LHCN-M2 (cell line): Measurements from ENCODE around the gene PLBD2. TPM values are rescaled to one million over a fixed set of nuclear protein-coding genes. Genes with fewer than 3 reads are reported as not detected.

Source experiments
- DNase-seq: peaks from one replicate; pipeline ENCODE4 v3.0.0-alpha.2; 2012; ENCODE audit warnings: low read depth
- polyA plus RNA-seq: library from polyadenylated mRNA; unstranded; fragments of >200 nt; gene quantifications from one replicate; pipeline ENCODE4 v1.2.1, GENCODE V29; 2012; ENCODE audit warnings: missing spikeins
- total RNA-seq: library from RNA; depleted of rRNA; stranded (reverse); fragments of >200 nt; gene quantifications from 2 replicates; pipeline ENCODE4 v1.2.3, GENCODE V29; 2014; rRNA removed

PLBD2 gene, protein sequence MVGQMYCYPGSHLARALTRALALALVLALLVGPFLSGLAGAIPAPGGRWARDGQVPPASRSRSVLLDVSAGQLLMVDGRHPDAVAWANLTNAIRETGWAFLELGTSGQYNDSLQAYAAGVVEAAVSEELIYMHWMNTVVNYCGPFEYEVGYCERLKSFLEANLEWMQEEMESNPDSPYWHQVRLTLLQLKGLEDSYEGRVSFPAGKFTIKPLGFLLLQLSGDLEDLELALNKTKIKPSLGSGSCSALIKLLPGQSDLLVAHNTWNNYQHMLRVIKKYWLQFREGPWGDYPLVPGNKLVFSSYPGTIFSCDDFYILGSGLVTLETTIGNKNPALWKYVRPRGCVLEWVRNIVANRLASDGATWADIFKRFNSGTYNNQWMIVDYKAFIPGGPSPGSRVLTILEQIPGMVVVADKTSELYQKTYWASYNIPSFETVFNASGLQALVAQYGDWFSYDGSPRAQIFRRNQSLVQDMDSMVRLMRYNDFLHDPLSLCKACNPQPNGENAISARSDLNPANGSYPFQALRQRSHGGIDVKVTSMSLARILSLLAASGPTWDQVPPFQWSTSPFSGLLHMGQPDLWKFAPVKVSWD
- 21.7 and 32.0 TPM in 2 replicates for total RNA-seq
- polyA plus RNA-seq: 37.1 TPM

DNA sequence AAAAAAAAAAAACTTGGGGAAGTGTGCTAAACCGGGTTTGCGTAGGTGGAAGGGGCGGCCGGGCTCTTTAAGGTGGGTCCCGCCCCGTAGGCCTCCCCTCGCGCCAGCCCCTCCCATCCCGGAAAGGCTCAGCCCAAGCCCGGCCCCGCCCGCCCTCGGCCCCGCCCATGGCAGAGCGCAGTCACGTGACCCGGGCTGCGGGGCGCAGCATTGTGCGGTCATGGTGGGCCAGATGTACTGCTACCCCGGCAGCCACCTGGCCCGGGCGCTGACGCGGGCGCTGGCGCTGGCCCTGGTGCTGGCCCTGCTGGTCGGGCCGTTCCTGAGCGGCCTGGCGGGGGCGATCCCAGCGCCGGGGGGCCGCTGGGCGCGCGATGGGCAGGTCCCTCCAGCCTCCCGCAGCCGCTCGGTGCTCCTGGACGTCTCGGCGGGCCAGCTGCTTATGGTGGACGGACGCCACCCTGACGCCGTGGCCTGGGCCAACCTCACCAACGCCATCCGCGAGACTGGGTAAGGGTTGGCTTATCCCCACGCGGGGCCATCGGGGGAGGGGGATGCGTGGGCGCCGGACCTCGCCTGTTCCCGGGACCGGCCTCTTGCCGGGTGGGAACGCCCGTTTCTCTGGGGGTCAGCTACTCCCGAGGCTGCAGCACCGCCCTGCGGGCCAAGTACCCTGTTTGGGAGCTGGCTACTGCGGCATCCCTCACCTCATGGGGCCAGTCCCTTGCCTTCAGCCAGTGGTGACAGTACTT lies at the start of gene PLBD2:
PLBD2 (plus strand) TSS at position 207 of the 752 bp plus-strand sequence; CDS start at position 221, 14 bp downstream.
- peak; percentile 89 for DNase-seq

DNA sequence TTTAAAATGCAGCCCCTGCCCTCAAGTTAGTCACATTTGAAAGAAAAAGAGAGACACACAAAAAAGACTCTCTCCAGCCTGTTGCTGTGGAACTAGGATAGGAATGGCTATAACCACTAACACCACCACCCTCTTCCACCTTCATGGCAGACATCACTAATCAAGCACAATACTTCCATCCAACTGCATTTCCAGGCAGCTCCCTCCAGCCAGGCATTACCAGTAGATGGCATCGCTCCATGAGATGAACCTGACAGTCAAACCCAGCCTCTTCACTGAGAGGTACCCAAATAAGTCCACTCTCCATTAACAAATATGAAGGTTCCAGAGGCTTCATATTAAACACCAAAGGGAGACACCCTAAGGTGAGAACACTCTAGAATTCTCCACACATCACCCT lies 47.9 kb upstream of the PLBD2 start:
- peak; percentile 19 for DNase-seq

DNA sequence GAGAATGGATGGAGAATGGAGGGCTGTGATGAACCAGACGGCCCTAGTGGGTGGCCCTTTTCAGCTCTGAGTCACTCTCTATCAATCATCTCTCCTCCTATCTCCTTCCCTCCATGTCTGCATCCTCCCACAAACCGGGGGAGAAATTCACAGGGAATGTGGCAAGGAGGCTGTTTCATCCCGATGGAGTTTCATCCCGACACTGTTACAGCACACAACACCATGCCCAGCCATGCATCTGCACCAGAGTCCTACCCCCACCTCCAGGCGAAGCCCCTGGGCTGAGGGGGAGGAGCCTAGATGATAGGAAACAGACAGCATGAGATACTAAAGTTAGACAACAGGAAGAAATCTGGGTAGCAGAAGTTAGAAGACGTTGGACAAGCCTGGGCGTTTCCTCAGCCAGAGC lies 44.3 kb upstream of the PLBD2 start:
- no peak for DNase-seq

DNA sequence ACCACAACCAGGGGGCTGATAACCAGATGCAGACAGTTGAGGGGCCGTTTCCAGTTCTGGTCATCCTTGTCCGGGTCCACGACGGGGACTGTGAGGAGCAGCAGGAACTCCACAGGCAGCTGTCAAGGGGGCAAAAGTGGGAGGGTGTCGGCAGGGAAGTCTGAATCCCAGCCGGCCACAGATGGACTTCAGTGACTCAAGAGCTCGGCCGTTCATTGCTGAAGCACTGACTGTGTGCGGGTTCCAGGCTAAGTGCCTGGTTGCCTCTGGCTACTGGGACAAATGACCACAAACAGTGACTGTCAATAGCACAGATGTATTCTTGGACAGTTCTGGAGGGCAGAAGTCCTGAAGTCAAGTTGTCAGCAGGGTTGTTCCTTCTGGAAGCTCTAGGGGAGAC lies 43.0 kb upstream of the PLBD2 start:
- no peak for DNase-seq

DNA sequence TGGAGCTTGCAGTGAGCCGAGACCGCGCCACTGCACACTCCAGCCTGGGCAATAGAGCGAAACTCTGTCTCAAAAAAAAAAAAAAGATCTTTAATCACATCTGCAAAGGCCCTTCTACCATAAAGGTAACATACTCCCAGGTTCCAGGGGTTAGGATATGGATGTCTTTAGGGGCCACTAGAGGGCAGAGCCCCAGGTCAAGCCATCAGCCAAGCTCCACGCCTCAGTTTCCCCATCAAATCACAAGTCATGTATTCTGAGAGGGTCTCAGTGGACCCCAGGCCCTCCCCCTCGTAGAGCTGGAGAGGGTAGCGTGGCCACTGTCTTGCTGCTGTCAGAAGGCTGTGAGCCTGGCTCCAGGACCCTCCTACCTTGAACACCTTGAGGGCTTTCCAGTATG lies 42.2 kb upstream of the PLBD2 start:
- DNase-seq: no peak

DNA sequence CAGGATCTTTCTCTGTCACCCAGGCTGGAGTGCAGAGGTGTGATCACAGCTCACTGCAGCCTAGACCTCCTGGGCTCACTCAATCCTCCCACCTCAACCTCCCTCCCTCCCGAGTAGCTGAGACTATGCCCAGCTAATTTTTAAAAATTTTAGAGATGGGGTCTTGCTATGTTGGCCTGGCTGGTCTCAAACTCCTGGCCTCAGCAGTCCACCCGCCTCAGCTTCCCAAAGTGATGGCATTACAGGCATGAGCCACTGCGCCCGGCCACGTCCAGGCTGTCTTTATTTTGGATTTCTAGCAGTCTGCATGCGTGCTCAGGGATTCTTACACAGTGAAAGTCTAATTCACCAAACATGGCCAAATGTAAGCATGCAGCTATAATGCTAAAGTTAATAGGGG lies 41.3 kb upstream of the PLBD2 start:
- no peak for DNase-seq

DNA sequence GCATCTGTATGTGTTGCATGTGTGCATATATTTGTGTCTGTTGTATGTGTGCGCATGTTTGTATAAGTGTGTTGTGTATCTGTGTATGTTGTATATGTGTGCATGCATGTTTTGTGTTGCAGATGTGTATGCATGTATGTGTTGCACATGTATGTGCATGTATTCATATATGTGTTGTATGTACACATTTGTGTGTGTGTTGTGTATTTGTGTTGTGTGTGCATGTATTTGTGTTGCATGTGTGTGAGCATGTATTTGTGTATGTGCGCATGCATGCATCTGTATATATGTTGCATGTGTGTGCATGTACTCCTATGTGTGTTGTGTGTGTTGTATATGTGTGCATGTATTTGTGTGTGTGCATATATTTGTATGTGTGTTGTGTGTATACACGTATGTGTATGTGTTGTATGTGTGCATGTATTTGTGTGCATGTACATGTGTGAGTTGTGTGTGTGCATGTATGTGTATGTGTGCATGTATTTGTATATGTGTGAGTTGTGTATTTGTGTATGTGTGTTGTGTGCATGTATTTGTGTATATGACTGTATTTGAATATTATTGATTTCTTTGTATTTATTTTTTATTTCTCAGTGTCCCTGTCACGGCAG lies 40.2 kb upstream of the PLBD2 start:
- no peak for DNase-seq

DNA sequence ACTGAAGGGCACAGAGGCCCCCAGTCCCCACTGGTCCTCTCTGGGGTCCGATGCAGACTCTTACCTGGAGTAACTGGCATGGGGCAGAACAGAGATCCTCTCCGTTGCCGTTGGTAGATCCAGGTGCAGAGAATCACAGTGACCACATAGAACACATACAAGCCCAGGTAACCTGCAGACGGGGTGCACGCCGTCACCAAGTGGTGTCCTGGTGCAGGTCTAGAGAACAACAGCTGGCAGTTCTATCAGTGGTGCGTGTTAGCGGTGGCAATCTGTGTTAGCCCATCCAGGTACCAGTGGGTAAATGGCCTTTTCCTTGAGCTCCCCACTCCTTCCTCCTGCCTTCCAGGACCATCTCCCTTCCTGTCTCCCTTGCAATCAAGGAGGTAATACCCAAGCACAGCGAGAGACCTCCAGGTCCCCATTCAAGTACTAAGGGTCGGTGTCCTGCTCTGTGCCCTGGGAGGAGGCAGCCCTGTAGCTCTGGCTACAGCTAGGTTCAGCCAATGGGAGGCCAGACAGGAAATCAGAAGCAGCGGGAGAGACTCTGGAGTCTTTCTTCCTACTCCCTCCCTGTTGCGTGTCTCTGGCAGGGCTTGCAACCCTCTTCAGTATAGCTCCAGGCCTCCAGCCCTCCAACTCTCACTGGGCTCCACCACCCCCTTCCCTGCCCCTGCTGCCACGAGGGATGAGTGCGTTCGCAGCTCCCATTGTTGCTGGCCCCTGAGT lies 39.3 kb upstream of the PLBD2 start:
- DNase-seq: no peak

DNA sequence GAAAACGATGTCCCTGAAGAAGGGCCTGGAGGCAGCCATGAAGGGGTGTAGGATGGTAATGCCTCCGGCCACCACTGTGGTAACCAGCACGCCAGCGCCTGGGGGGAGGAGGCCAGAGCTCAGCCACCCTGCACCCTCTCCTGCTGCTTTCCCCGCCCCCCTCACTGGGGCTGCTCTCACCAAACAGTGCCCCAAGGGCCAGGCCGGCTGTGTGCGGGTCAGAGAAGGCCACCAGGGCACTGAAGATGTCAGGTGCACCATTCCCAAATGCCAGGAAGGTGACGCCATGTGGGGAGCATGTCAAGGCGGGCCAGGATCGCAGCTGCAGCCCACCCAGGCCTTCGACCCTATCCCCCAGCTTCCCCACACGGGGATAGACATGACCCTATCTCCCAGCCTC lies 38.0 kb upstream of the PLBD2 start:
- no peak for DNase-seq

DNA sequence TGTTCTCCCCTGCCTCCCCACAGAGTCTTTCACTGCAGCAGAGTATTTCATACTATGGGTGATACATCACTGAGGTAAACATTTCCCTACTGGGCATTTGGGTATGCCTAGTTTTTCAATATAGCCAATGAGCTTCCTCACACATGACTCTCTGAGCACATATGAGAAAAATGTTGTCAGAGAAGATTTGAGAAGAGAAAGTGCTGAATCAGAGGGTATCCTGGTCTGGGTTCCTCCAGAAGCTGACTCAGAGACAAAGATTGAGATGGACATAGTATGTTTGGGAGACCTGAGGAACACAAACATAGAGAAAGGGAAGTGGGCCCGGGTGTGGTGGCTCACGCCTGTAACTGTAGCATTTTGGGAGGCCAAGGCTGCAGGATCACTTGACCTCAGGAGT lies 36.0 kb upstream of the PLBD2 start:
- DNase-seq: peak; percentile 57

DNA sequence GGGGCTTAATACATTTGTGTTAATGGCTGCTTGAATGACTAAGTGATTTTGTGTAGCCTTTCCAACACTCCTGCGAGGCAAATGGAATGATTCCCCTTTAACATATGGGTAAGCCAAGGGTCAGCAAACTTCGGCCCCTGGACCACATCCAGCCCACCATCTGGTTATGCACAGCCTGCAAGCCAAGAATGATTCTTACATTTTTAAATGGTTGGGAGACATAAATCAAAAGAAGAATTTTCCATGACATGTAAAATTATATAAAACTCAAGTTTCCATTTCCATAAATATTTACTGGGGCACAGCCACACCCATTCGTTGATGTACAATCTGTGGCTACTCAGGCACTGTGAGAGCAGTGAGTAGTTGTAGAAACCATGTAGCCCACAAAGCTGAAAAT lies 32.5 kb upstream of the PLBD2 start:
- peak; percentile 51 for DNase-seq

DNA sequence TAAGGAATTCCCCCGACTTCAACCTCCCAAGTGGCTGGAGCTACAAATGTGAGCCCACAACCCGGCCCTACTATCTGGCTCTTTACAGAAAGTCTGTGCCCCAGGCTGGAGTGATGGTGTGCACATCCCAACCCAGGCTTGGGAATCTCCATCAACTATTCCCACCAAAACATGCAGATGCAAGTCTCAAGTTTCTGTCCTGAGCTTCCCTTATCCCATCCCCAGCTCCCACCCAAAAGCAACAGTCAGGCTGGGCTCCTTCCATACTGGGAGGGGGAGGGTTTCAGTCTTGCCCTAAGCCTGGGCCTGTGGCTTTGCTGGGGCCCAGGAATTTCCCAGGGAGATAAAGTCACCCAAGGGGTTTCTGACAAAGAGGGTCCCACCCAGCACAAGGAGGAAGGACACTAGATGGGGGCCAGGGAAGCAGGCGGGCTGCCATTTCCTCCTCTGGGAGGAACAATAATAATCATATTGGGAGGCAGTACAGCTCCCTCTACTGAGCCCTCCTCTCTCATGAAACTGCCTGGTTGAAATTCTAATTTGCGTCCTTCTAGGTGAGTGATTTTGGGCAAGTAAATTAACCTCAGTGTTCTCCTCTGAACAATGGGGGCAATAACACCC lies 31.5 kb upstream of the PLBD2 start:
- no peak for DNase-seq

DNA sequence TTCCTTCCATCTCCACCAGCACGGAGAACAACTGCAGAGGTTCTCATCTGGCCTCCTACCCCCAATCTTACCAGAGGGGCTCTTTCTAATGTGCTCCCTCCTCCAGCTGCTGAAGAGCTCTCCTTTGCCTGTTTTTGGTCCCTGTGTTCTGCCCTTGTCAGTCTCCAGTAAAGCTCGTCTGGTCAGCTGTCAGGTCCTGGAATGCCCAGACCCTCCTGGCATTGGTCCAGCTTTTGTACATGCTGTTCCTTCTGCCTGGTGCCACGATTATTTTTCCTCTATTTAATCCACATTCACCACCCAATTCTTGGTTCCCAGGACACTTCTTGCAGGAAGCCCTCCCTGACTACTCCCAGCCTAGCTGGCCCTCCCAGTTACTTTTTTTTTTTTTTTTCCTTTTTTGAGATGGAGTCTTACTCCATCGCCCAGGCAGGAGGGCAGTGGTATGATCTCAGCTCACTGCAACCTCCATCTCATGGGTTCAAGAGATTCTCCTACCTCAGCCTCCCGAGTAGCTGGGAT lies 30.0 kb upstream of the PLBD2 start:
- DNase-seq: no peak

DNA sequence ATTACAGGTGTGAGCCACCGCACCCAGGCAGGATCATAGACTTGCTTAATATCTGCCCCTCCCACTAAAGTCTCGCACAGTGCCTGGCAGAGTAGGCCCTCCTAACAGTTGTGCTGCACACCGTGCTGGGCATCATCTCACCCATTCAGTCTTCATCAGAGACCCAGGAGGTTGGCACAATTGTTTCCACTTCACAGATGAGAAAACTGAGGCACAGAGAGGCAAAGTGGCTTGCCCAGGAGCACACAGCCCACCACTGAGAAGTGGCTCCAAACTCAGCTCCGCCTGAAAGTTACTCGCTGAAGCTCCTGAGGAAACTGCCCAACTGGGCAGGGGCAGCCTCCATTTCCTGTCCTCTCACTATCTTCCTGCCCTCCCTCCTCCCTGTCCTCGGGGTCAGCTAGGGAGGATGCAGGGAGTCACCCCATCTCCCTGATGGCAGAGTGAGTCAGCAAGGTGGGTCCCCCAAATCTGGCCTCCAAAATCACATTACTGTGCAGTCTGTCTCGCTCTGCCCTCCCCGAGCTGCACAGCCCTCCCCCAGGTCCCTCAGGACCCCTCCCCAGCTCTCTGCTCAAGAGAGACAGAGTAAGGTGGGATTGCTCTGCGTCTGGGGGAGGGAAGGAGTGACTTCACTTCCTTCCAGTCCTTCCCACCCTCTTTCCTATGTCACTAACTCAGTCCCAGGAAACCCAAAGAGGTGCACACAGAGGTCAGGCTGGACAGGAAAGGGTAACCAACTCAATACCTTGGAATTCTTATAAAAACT lies 29.2 kb upstream of the PLBD2 start:
- DNase-seq: peak; percentile 14

DNA sequence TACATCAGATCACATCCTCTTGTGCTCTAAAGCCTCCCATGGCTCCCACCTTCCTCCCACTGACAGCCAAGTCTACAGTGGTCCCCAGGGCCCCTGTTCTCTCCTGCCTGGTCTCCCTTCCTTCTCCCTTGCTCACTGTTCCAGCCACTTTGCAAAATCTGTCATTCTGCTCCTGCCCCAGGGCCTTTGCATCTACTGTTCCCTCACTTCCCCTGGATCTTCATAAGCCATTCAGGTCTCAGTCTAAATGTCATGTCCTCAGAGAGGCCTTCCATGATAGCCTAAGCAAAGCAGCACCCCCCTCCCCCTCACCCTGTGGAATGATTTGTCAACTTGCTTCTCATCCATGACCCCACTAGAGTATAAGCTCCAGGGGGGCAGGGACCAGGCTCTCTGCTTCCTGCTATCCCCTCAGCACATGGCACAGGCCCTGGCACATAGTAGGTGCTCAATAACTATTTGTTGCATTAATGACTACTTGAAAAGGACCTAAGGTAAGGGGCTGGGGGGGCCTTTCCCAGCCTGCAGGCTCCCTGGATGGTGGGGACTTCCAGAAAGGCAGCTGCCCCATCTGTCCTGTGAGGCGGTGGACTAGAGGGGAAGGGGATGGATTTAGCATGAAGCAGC lies 28.5 kb upstream of the PLBD2 start:
- no peak for DNase-seq

DNA sequence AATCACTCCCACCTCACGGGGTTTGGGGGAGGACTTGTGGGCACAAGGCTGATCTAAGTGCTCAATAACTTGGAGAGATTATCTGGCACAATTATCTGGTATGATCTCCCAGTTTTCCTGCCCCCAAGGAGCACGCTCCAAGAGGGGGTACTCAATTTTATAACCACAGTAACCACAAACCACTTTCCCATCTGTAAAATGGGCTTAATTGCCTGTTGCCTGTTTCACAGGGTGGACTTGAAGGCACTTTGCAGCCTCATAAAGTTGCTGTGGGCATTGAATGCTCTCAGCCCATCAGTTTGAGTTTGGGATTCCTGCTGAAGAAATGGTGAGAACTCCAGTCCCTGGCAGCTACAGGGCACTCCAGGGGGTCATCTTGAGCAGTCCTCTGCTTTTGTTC lies 27.9 kb upstream of the PLBD2 start:
- no peak for DNase-seq

DNA sequence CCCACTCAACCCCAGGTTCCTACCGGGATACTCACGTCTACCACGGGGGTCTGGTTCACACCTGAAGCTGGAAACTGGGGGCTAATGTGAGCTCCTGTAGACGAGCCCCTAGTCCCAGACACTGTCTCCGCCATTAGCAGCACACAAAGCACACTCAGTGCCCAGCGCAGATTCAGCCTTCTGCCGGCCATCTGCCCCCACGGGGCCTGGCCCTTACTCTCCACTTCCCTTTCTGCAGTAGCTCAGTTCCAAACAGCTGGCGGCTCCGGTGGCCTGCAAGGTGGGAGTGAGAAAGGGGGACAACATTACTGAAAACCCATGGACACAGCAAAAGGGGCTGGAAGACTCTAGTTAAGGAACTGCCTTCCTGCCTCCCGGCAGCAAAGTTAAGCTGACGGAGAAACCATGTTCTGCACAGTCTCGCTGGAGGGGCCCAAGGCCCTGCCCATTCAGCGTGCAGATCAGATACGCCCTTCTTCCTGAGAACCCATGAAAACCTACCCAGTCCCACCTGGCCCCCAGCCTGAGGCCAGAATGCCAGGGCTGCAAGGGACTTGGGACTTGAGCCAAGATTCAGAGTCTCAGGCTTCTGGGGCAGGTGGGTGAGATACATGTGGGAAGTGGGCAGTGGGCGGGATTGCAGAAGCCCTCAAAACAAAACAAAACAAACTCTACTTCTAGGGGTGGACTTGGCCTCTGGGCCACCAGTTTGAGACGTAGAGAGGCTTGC lies 25.5 kb upstream of the PLBD2 start:
- DNase-seq: no peak

DNA sequence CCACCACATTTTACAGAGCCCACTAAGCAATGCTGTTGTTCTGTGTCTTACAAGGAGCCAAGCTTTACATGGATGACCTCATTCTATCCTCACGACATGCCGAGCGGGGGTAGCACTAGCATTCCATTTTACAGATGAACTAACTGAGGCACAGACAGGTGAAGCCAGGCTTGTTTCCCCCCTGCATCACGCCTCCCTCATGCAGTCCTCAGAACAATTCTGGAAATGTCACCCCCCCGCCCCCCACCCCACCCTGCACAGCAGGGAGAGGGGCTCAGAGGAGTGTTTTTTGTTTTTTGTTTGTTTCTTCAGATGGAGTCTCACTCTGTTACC lies 25.0 kb upstream of the PLBD2 start:
- DNase-seq: no peak
